Fibroblast of lung (primary cell): ENCODE results near the gene COX7B. TPM values are rescaled to one million over a fixed set of nuclear protein-coding genes. Genes with fewer than 3 reads are reported as not detected.
"Not testable (repeated sequence)": the region's sequence is repeated elsewhere in the genome, so short reads cannot be mapped to it uniquely, and the experiment has no call there.

Experiments
- DNase-seq, 2 donors: peaks; one replicate each; pipeline versions ENCODE4 v3.0.0 to v3.0.0-alpha.2; 2010; ENCODE audit warnings: low read depth in 2 of 2
- H2AFZ ChIP-seq: 2 replicates; pipeline ENCODE4 v1.5.1; 2012; ENCODE audit warnings: low read length, control low read depth, inconsistent platforms
- H3K27ac ChIP-seq: 2 replicates; pipeline ENCODE4 v1.5.1; 2011; ENCODE audit warnings: low read length, control low read depth; ENCODE audit not compliant: insufficient read depth
- H3K27me3 ChIP-seq: 2 replicates; pipeline ENCODE4 v1.5.1; 2011; ENCODE audit warnings: mild to moderate bottlenecking, low read length; ENCODE audit not compliant: control insufficient read depth, insufficient read depth
- H3K36me3 ChIP-seq: 2 replicates; pipeline ENCODE4 v1.5.1; 2011; ENCODE audit warnings: low read length; ENCODE audit not compliant: control insufficient read depth, insufficient read depth
- H3K4me1 ChIP-seq: 2 replicates; pipeline ENCODE4 v1.5.1; 2011; ENCODE audit warnings: low read length; ENCODE audit not compliant: control insufficient read depth, insufficient read depth; ENCODE audit errors: extremely low read depth
- H3K4me2 ChIP-seq: 2 replicates; pipeline ENCODE4 v1.5.1; 2011; ENCODE audit warnings: low read length, control low read depth; ENCODE audit not compliant: insufficient read depth; ENCODE audit errors: extremely low read depth
- H3K4me3 ChIP-seq, 4 experiments: fragments of 200-600 bp in 1 of 4; sonication (generic) in 1 of 4; replicated peaks in 1 of 4; 2 replicates each; pipeline ENCODE4 v1.5.1; 2011 to 2016; ENCODE audit warnings: low read length in 4 of 4, low read depth in 3 of 4, mild to moderate bottlenecking in 3 of 4, control low read depth in 2 of 4, inconsistent platforms in 1 of 4, mixed read lengths in 1 of 4; ENCODE audit not compliant: insufficient read depth in 1 of 4; ENCODE audit errors: control extremely low read depth in 1 of 4
- H3K79me2 ChIP-seq: 2 replicates; pipeline ENCODE4 v1.5.1; 2012; ENCODE audit warnings: mild to moderate bottlenecking, low read length, inconsistent platforms; ENCODE audit not compliant: control insufficient read depth, insufficient read depth
- H3K9ac ChIP-seq: 2 replicates; pipeline ENCODE4 v1.5.1; 2011; ENCODE audit warnings: mild to moderate bottlenecking, low read length, control low read depth; ENCODE audit not compliant: insufficient read depth
- H3K9me3 ChIP-seq: 2 replicates; pipeline ENCODE4 v1.5.1; 2012; ENCODE audit warnings: low read depth, low read length; ENCODE audit not compliant: control insufficient read depth, insufficient read depth
- H4K20me1 ChIP-seq: 2 replicates; pipeline ENCODE4 v1.5.1; 2011; ENCODE audit warnings: low read length; ENCODE audit not compliant: control insufficient read depth, insufficient read depth; ENCODE audit errors: extremely low read depth
- EZH2 ChIP-seq: IDR thresholded peaks from 2 replicates; pipeline ENCODE4 v1.5.1; 2012; ENCODE audit warnings: low read length, control low read depth, mild to moderate bottlenecking; ENCODE audit errors: missing control alignments
- polyA minus RNA-seq: library from RNA; depleted of rRNA, polyadenylated mRNA; stranded (reverse); fragments of >200 nt; gene quantifications from 2 replicates; pipeline ENCODE4 v1.2.3, GENCODE V29; 2011; ENCODE audit warnings: low replicate concordance
- polyA plus RNA-seq, 2 donors: library from polyadenylated mRNA; depleted of rRNA in 1 of 2; stranded (reverse) in 1 of 2; unstranded in 1 of 2; fragments of >200 nt; gene quantifications; 2 replicates each; pipeline ENCODE4 v1.2.1, GENCODE V29; 2011 to 2012; ENCODE audit warnings: missing spikeins in 1 of 2
- total RNA-seq: library from RNA; depleted of rRNA; stranded (reverse); fragments of >200 nt; gene quantifications from 2 replicates; pipeline ENCODE4 v1.2.1, GENCODE V29; 2014
- TF ChIP-seq, protein P1 (sequence below), 2 donors: IDR thresholded peaks in 1 of 2; conservative IDR thresholded peaks in 1 of 2; 1 replicate in 1 of 2; 2 replicates in 1 of 2; pipeline ENCODE4 v1.5.1; 2011 to 2012; ENCODE audit warnings: low read length in 2 of 2, control low read depth in 1 of 2, inconsistent platforms in 1 of 2, low read depth in 1 of 2, mild to moderate bottlenecking in 1 of 2

COX7B gene
- 291 and 302 TPM in 2 replicates for total RNA-seq
- 652 and 660 TPM in 2 replicates for polyA plus RNA-seq
- 532 and 547 TPM in 2 replicates for polyA plus RNA-seq (2012)
- polyA minus RNA-seq, result 28.0 and 57.9 TPM in 2 replicates

DNA sequence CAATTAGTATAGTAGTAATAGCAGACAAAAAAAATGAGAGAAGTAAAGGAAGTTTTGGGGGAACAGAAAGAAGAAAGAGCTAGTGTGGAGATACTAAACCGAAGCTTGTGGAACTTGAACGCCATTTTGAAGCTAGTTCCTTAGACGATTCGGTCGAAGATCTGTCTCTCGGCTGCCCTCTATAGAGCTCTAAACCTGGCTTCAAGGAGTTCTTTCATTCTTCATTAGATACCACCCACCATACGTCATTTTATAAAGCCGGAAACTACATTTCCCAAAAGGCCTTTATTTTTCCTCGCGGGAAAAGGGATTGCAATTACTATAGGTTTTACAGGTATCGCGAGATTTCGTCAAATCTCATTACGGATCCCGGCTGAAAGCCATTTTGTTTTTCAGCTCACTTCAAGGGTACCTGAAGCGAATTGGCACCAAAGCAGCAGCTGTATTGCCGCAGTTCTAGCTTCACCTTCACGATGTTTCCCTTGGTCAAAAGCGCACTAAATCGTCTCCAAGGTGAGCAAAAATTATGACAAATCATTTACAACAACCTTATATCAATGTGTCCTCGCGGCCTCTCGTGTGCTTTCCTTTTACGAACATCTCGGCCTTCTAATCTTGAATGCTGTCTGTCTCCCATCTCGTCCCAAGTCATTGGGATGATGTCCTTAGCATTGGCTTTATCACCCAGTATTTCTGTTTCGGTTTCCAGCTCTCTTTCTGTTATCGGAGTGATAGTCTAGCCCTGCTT, at the start of gene COX7B:
Gene COX7B (plus strand): TSS at position 388 of the 748 bp plus-strand sequence. CDS start 86 bp downstream, at position 474.
- TF ChIP-seq EZH2, result no peak
- TF ChIP-seq, protein P1, sequence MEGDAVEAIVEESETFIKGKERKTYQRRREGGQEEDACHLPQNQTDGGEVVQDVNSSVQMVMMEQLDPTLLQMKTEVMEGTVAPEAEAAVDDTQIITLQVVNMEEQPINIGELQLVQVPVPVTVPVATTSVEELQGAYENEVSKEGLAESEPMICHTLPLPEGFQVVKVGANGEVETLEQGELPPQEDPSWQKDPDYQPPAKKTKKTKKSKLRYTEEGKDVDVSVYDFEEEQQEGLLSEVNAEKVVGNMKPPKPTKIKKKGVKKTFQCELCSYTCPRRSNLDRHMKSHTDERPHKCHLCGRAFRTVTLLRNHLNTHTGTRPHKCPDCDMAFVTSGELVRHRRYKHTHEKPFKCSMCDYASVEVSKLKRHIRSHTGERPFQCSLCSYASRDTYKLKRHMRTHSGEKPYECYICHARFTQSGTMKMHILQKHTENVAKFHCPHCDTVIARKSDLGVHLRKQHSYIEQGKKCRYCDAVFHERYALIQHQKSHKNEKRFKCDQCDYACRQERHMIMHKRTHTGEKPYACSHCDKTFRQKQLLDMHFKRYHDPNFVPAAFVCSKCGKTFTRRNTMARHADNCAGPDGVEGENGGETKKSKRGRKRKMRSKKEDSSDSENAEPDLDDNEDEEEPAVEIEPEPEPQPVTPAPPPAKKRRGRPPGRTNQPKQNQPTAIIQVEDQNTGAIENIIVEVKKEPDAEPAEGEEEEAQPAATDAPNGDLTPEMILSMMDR (conservative IDR thresholded peaks at IDR 0.05 in 1 of 2, IDR thresholded peaks at IDR 0.05 in 1 of 2; ENCODE audit: low read depth in 1 of 2, low read length in 2 of 2), result peak; percentile 38 to 46
- Histone ChIP-seq H3K9ac (peak within 1 kb of the TSS; percentile 55), H3K36me3 (no peaks in the 10 kb centered on the region)

DNA sequence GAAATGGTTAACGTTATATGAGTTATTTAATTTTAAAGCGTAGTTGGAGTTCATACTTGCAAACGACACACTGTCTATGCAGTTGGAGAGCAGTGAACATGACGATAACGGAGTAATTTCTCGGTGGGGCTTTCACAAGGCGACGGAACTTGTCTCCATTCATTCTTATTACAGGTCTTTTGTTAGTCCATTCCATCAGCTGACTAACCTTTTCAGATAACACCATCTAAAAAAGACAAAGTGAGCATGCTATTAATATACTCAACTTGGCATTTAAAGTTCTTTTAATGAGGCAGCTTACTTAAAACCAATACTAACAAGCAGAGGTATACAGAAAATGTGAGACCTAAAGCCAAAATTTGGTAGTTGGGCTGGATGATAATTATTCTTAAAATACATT, 23.9 kb upstream of the COX7B start:
- no peak for DNase-seq
- TF ChIP-seq EZH2, result no peak
- TF ChIP-seq, protein P1 (conservative IDR thresholded peaks at IDR 0.05 in 1 of 2, IDR thresholded peaks at IDR 0.05 in 1 of 2; ENCODE audit: low read depth in 1 of 2, low read length in 2 of 2), result no peak
- Histone ChIP-seq H4K20me1 (no peaks in the 10 kb centered on the region), H3K4me1 (no peaks in the 10 kb centered on the region), H3K4me2 (no peak overlapping the region), H3K9me3 (no peaks in the 10 kb centered on the region), H3K9ac (no peak overlapping the region), H2AFZ (no peak overlapping the region), H3K27me3 (no peaks in the 10 kb centered on the region), H3K36me3 (no peaks in the 10 kb centered on the region), H3K79me2 (no peaks in the 10 kb centered on the region), H3K4me3 (no peak overlapping the region), H3K27ac (no peak overlapping the region)

More for the DNA sequence above, at the start of gene COX7B:
- H3K79me2 ChIP-seq, result peaks cover 35% of the 10 kb centered on the region
- peak within 1 kb of the TSS; percentile 58 to 99 (median 68) for H3K4me3 ChIP-seq
- H3K27me3 ChIP-seq, result no peaks in the 10 kb centered on the region
- peak; percentile 92 to 98 for DNase-seq
- H3K4me2 ChIP-seq, result peak within 1 kb of the TSS; percentile 58
- no peaks in the 10 kb centered on the region for H3K9me3 ChIP-seq
- H3K4me1 ChIP-seq, result peaks cover 2% of the 10 kb centered on the region
- peak within 1 kb of the TSS; percentile 81 for H3K27ac ChIP-seq
- no peaks in the 10 kb centered on the region for H4K20me1 ChIP-seq
- H2AFZ ChIP-seq, result peak within 1 kb of the TSS; percentile 45

GRCh38 chrX:77881418-77881817, 17.9 kb upstream of the COX7B start:
- H3K27me3 ChIP-seq, H3K27ac ChIP-seq, H3K9me3 ChIP-seq, H2AFZ ChIP-seq, DNase-seq, H3K4me1 ChIP-seq, H3K9ac ChIP-seq, H3K79me2 ChIP-seq, H3K36me3 ChIP-seq, H4K20me1 ChIP-seq, H3K4me2 ChIP-seq, H3K4me3 ChIP-seq: not testable (repeated sequence)
